SK-MEL-5 (cell line): ENCODE data around the gene GGTLC2. TPM values are rescaled to one million over a fixed set of nuclear protein-coding genes. Genes with fewer than 3 reads are reported as not detected.

Source experiments
- small RNA-seq, 2 experiments: library from RNA; depleted of rRNA; stranded (forward); fragments of <200 nt; gene quantifications; one replicate each; pipeline ENCODE3, GENCODE V24; 2014
- total RNA-seq: library from RNA; depleted of rRNA; stranded (reverse); fragments of >200 nt; shearing (Covaris generic); gene quantifications from 2 replicates; pipeline ENCODE4 v1.2.3, GENCODE V29; 2014; rRNA removed

GGTLC2 gene
- total RNA-seq, 1 experiment from 2014 or later: not detected

Small RNA genes lying within 50 kb of the gene (small RNA-seq; reads per million reads assigned to genes)
- gene AC244250.2 (0 reads per million in 2 experiments), gene IGLV3-29 (0 reads per million in 2 experiments), gene IGLVVI-25-1 (0 reads per million in 2 experiments)

Other genes with a start within 250 kb of the GGTLC2 start
- gene ZNF280B, start 135.9 kb upstream of the GGTLC2 start, total RNA-seq: 8.4 and 9.1 TPM in 2 replicates
- 8.6 and 10.6 TPM in 2 replicates for gene ZNF280A, start 124.3 kb upstream of the GGTLC2 start, total RNA-seq
- gene PRAME, start 85.3 kb upstream of the GGTLC2 start, total RNA-seq: 323 and 336 TPM in 2 replicates
- gene IGLL5, start 243.2 kb downstream of the GGTLC2 start, total RNA-seq: not detected in 2 replicates